ENCODE results near the gene RFPL1.

DNA sequence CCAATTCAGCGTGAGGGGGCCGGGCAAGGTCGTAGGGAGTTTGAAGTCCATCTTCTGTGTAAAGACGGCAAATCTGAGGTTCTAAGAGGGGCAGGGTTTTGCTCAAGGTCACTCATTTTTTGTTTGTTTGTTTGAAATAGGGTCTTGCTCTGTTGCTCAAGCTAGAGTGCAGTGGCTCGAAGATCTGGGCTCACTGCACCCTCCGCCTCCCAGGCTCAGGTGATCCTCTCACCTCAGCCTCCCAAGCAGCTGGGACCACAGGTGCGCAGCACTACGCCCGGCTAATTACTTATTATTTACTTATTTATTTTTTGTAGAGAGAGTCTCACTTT lies 49.7 kb upstream of the RFPL1 start:
- TF ChIP-seq POLR2A (IDR thresholded peaks at IDR 0.05) (no peak), EP300 (IDR thresholded peaks at IDR 0.05) (no peak)
- TF ChIP-seq, protein P1, sequence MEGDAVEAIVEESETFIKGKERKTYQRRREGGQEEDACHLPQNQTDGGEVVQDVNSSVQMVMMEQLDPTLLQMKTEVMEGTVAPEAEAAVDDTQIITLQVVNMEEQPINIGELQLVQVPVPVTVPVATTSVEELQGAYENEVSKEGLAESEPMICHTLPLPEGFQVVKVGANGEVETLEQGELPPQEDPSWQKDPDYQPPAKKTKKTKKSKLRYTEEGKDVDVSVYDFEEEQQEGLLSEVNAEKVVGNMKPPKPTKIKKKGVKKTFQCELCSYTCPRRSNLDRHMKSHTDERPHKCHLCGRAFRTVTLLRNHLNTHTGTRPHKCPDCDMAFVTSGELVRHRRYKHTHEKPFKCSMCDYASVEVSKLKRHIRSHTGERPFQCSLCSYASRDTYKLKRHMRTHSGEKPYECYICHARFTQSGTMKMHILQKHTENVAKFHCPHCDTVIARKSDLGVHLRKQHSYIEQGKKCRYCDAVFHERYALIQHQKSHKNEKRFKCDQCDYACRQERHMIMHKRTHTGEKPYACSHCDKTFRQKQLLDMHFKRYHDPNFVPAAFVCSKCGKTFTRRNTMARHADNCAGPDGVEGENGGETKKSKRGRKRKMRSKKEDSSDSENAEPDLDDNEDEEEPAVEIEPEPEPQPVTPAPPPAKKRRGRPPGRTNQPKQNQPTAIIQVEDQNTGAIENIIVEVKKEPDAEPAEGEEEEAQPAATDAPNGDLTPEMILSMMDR (IDR thresholded peaks at IDR 0.05), result no peak

Measured in gastroesophageal sphincter (tissue), 3 donors.